DOHH2 (cell line): ENCODE results near the gene KLHDC7A.

Source experiments
- H3F3A ChIP-seq: fragments of 200-600 bp; sonication (generic), shearing (Covaris generic); 2 replicates; pipeline ENCODE4 v1.6.0; 2016; ENCODE audit warnings: antibody characterized with exemption, mild to moderate bottlenecking; ENCODE audit not compliant: control insufficient read depth, insufficient read depth
- H3K27ac ChIP-seq: fragments of 200-600 bp; sonication (generic); 2 replicates; pipeline ENCODE4 v1.5.1; 2014; ENCODE audit warnings: low read depth, mild to moderate bottlenecking, low read length, moderate library complexity
- H3K27me3 ChIP-seq: fragments of 200-600 bp; sonication (generic); 2 replicates; pipeline ENCODE4 v1.6.1; 2014; ENCODE audit warnings: mild to moderate bottlenecking, low read length, mixed read lengths; ENCODE audit not compliant: control insufficient read depth
- H3K36me3 ChIP-seq: fragments of 200-600 bp; sonication (generic); 2 replicates; pipeline ENCODE4 v1.6.1; 2014; ENCODE audit warnings: mild to moderate bottlenecking, low read length, moderate library complexity, mixed read lengths; ENCODE audit not compliant: control insufficient read depth
- H3K4me1 ChIP-seq: fragments of 200-600 bp; sonication (generic); 2 replicates; pipeline ENCODE4 v1.6.1; 2014; ENCODE audit warnings: mild to moderate bottlenecking, low read length, mixed read lengths; ENCODE audit not compliant: control insufficient read depth
- H3K4me2 ChIP-seq: fragments of 200-600 bp; sonication (generic); 2 replicates; pipeline ENCODE4 v1.6.0; 2014; ENCODE audit warnings: mild to moderate bottlenecking, low read length, moderate library complexity
- H3K4me3 ChIP-seq: fragments of 200-600 bp; sonication (generic); 2 replicates; pipeline ENCODE4 v1.5.1; 2014; ENCODE audit warnings: mild to moderate bottlenecking, low read length, mixed read lengths
- H3K79me2 ChIP-seq: fragments of 200-600 bp; sonication (generic); 2 replicates; pipeline ENCODE4 v1.6.1; 2014; ENCODE audit warnings: mild to moderate bottlenecking, low read length, mixed read lengths; ENCODE audit not compliant: control insufficient read depth
- H3K9me2 ChIP-seq: fragments of 200-600 bp; sonication (generic); replicated peaks from 2 replicates; pipeline ENCODE4 v1.6.1; 2014; ENCODE audit warnings: mild to moderate bottlenecking, low read length, mixed read lengths; ENCODE audit not compliant: control insufficient read depth
- H3K9me3 ChIP-seq: fragments of 200-600 bp; sonication (generic); 2 replicates; pipeline ENCODE4 v1.6.1; 2014; ENCODE audit warnings: antibody characterized with exemption, low read length, mixed read lengths; ENCODE audit not compliant: control insufficient read depth, insufficient read depth
- H4K20me1 ChIP-seq: fragments of 200-600 bp; sonication (generic); 2 replicates; pipeline ENCODE4 v1.6.0; 2014; ENCODE audit warnings: low read depth, mild to moderate bottlenecking, antibody characterized with exemption, low read length, moderate library complexity; ENCODE audit not compliant: control insufficient read depth, insufficient read depth
- EZH2phosphoT487 ChIP-seq: fragments of 200-600 bp; sonication (generic); IDR thresholded peaks from 2 replicates; pipeline ENCODE4 v1.6.1; 2017; ENCODE audit warnings: borderline replicate concordance, mild to moderate bottlenecking, antibody characterized with exemption, low read length, moderate library complexity, mixed read lengths
- TF ChIP-seq, protein P1 (sequence below): fragments of 200-600 bp; sonication (generic); IDR thresholded peaks from one replicate; pipeline ENCODE4 v1.5.1; 2014; ENCODE audit warnings: antibody characterized with exemption, mild to moderate bottlenecking, low read depth, low read length; ENCODE audit not compliant: poor library complexity, severe bottlenecking

Gene KLHDC7A

GRCh38 chr1:18511874-18512150 is 31.1 kb downstream of the KLHDC7A start:
- no peak for TF ChIP-seq EZH2phosphoT487
- TF ChIP-seq, protein P1, sequence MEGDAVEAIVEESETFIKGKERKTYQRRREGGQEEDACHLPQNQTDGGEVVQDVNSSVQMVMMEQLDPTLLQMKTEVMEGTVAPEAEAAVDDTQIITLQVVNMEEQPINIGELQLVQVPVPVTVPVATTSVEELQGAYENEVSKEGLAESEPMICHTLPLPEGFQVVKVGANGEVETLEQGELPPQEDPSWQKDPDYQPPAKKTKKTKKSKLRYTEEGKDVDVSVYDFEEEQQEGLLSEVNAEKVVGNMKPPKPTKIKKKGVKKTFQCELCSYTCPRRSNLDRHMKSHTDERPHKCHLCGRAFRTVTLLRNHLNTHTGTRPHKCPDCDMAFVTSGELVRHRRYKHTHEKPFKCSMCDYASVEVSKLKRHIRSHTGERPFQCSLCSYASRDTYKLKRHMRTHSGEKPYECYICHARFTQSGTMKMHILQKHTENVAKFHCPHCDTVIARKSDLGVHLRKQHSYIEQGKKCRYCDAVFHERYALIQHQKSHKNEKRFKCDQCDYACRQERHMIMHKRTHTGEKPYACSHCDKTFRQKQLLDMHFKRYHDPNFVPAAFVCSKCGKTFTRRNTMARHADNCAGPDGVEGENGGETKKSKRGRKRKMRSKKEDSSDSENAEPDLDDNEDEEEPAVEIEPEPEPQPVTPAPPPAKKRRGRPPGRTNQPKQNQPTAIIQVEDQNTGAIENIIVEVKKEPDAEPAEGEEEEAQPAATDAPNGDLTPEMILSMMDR = no peak
- no peaks in the 10 kb centered on the region for H3K9me2 ChIP-seq
- no peaks in the 10 kb centered on the region for H3K79me2 ChIP-seq
- 0 out of 2 replicates have a peak, but pooled peaks cover 3% of the 10 kb centered on the region for H3K9me3 ChIP-seq
- H3K4me3 ChIP-seq = no peak overlapping the region
- no peaks in the 10 kb centered on the region for H3F3A ChIP-seq
- no peak overlapping the region for H3K4me2 ChIP-seq
- H3K27me3 ChIP-seq = no peaks in the 10 kb centered on the region
- no peak overlapping the region for H3K27ac ChIP-seq
- no peaks in the 10 kb centered on the region for H3K36me3 ChIP-seq
- H4K20me1 ChIP-seq = no peaks in the 10 kb centered on the region
- H3K4me1 ChIP-seq = no peaks in the 10 kb centered on the region

DNA sequence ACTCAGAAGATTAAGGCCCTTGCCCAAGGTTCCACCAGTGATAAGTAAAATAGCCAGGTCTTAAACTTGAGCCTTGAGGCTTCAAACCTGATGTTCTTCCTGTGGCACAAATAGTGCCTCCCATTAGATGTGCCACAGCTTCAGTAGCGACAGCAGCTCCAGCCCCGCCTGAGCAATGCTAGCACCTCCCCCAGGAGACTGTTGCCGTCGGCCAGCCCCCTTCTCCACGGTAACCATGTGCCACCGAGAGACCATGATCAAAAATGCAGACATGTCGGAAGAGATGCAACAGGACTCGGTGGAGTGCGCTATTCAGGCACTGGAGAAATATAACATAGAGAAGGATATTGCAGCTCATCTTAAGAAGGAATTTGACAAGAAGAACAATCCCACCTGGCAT is 32.2 kb downstream of the KLHDC7A start:
- Histone ChIP-seq H3K27me3 (no peaks in the 10 kb centered on the region), H3K79me2 (no peaks in the 10 kb centered on the region), H3K4me3 (no peak overlapping the region), H3K4me2 (no peak overlapping the region), H3K4me1 (no peaks in the 10 kb centered on the region), H3K9me3 (0 out of 2 replicates have a peak, but pooled peaks cover 3% of the 10 kb centered on the region), H3K36me3 (no peaks in the 10 kb centered on the region), H4K20me1 (no peaks in the 10 kb centered on the region), H3F3A (no peaks in the 10 kb centered on the region), H3K9me2 (no peaks in the 10 kb centered on the region), H3K27ac (no peak overlapping the region)
- no peak for TF ChIP-seq EZH2phosphoT487
- TF ChIP-seq, protein P1 = no peak

- Histone ChIP-seq H3K36me3 (no peaks in the 10 kb centered on the region), H3K79me2 (no peaks in the 10 kb centered on the region), H3K9me2 (no peaks in the 10 kb centered on the region), H3K27me3 (no peaks in the 10 kb centered on the region), H3K4me1 (no peaks in the 10 kb centered on the region), H4K20me1 (no peaks in the 10 kb centered on the region), H3K27ac (no peak overlapping the region), H3F3A (no peaks in the 10 kb centered on the region), H3K4me3 (no peak overlapping the region), H3K4me2 (no peak overlapping the region), H3K9me3 (0 out of 2 replicates have a peak, but pooled peaks cover 3% of the 10 kb centered on the region)
- no peak for TF ChIP-seq EZH2phosphoT487
- TF ChIP-seq, protein P1 = no peak
Measured at GRCh38 chr1:18513995-18514394, 33.3 kb downstream of the KLHDC7A start.
